Measurements from ENCODE around the gene SNRPF.

Gene SNRPF

DNA sequence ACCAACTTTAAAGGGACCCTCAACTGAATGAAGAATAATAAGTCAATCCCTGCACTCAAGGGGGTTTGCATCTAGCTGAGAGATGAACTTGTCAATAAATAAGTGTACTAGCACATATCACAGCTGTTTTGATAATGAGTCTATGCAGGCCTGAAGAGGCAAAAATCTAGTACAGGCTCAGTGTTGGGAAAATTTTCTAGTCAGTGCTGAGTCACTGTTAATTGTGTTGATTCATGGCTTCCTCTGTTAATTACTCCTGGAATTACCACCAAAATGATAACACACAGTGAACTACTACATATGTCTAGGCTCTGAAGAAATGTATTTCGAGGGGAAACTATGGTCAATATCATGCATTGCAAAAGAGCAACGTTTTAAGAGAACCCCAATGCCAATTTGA is 18.9 kb downstream of the SNRPF start:
- peaks cover 3% of the 10 kb centered on the region; the same call in 1 of the 2 replicates for H3K4me1 ChIP-seq
- DNase-seq (ENCODE audit: low spot score in 2 of 2), result no peak
- no peak overlapping the region for H3K4me3 ChIP-seq
- no peaks in the 10 kb centered on the region for H3K36me3 ChIP-seq (replicated peaks)
- no peaks in the 10 kb centered on the region for H3K27me3 ChIP-seq (ENCODE audit: low read depth)
- H3K9me3 ChIP-seq, result no peaks in the 10 kb centered on the region
- in situ Hi-C loops (cut with MboI; ENCODE audit: low sequenced_read_pairs), result no loop called here

DNA sequence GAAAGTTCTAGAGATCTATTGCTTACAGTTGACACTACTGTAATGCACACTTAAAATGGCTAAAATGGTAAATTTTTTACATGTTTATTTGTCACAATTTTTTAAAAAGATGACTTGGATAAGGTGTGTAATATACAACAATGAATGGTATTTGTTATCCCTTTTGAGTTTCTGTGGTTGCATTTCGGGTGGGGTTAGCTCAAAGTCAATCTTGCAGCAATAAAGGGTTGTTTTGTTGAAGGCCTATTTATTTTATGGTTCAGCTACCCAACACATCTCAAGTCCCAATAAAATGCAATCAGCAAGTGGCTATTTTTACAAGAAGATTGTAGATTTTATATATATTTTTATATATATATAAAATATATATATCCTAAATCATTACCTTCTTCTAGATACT is 22.1 kb downstream of the SNRPF start:
- H3K36me3 ChIP-seq (replicated peaks), result no peaks in the 10 kb centered on the region
- no peak overlapping the region for H3K4me3 ChIP-seq
- no peaks in the 10 kb centered on the region for H3K9me3 ChIP-seq
- H3K27me3 ChIP-seq (ENCODE audit: low read depth), result no peaks in the 10 kb centered on the region
- in situ Hi-C loops (cut with MboI; ENCODE audit: low sequenced_read_pairs), result no loop called here
- no peak for DNase-seq (ENCODE audit: low spot score in 2 of 2)
- no peaks in the 10 kb centered on the region for H3K4me1 ChIP-seq

- in situ Hi-C loops (cut with MboI; ENCODE audit: low sequenced_read_pairs), result no loop called here
- no peaks in the 10 kb centered on the region for H3K9me3 ChIP-seq
- DNase-seq (ENCODE audit: low spot score in 2 of 2), result no peak
Measured at GRCh38 chr12:95881331-95881955, 22.7 kb downstream of the SNRPF start.

GRCh38 chr12:95882080-95882479 is 23.3 kb downstream of the SNRPF start:
- Histone ChIP-seq H3K9me3 (no peaks in the 10 kb centered on the region), H3K36me3 (replicated peaks) (no peaks in the 10 kb centered on the region), H3K4me1 (no peaks in the 10 kb centered on the region), H3K27me3 (ENCODE audit: low read depth) (no peaks in the 10 kb centered on the region), H3K4me3 (no peak overlapping the region)
- no peak for DNase-seq (ENCODE audit: low spot score in 2 of 2)
- in situ Hi-C loops (cut with MboI; ENCODE audit: low sequenced_read_pairs), result no loop called here

More at GRCh38 chr12:95881331-95881955, 22.7 kb downstream of the SNRPF start:
- no peak overlapping the region for H3K4me3 ChIP-seq
- H3K36me3 ChIP-seq (replicated peaks), result no peaks in the 10 kb centered on the region
- no peaks in the 10 kb centered on the region for H3K4me1 ChIP-seq
- no peaks in the 10 kb centered on the region for H3K27me3 ChIP-seq (ENCODE audit: low read depth)

GRCh38 chr12:95882873-95883272 is 24.1 kb downstream of the SNRPF start:
- in situ Hi-C loops (cut with MboI; ENCODE audit: low sequenced_read_pairs), result no loop called here
- H3K9me3 ChIP-seq, result no peaks in the 10 kb centered on the region
- no peaks in the 10 kb centered on the region for H3K4me1 ChIP-seq
- H3K4me3 ChIP-seq, result no peak overlapping the region
- H3K36me3 ChIP-seq (replicated peaks), result no peaks in the 10 kb centered on the region
- H3K27me3 ChIP-seq (ENCODE audit: low read depth), result no peaks in the 10 kb centered on the region
- no peak for DNase-seq (ENCODE audit: low spot score in 2 of 2)

DNA sequence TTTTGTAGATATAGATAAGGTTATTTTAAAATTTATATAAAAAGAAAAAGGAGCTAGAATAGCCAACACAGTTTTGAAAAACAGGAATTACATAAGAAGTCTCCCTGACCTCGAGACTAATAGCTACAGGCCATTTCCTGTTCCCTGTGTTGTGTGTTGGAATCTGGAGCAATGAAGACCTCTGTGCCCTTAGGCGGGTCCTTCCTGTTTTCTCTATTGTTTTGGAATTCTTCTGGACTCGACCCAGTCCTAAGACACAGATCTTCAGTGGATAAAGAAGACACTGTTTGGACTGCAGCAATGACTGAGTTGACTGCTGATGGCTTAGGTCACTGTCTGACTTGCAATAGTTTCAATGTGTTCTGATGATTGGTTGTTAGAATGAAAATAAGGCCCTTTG is 26.2 kb downstream of the SNRPF start:
- DNase-seq (ENCODE audit: low spot score in 2 of 2), result no peak
- in situ Hi-C loops (cut with MboI; ENCODE audit: low sequenced_read_pairs), result no loop called here
- no peaks in the 10 kb centered on the region for H3K4me1 ChIP-seq
- no peaks in the 10 kb centered on the region for H3K36me3 ChIP-seq (replicated peaks)
- H3K9me3 ChIP-seq, result no peaks in the 10 kb centered on the region
- no peak overlapping the region for H3K4me3 ChIP-seq
- no peaks in the 10 kb centered on the region for H3K27me3 ChIP-seq (ENCODE audit: low read depth)

GRCh38 chr12:95887311-95887710 is 28.6 kb downstream of the SNRPF start:
- Histone ChIP-seq H3K4me1 (no peaks in the 10 kb centered on the region), H3K4me3 (no peak overlapping the region), H3K27me3 (ENCODE audit: low read depth) (peaks cover 3% of the 10 kb centered on the region; the same call in 1 of the 2 replicates), H3K9me3 (no peaks in the 10 kb centered on the region), H3K36me3 (replicated peaks) (no peaks in the 10 kb centered on the region)
- in situ Hi-C loops (cut with MboI; ENCODE audit: low sequenced_read_pairs), result no loop called here
- DNase-seq (ENCODE audit: low spot score in 2 of 2), result no peak

GRCh38 chr12:95890958-95891357 is 32.2 kb downstream of the SNRPF start:
- in situ Hi-C loops (cut with MboI; ENCODE audit: low sequenced_read_pairs), result no loop called here
- H3K4me3 ChIP-seq, result no peak overlapping the region

GRCh38 chr12:95896846-95897245 is 38.1 kb downstream of the SNRPF start:
- H3K36me3 ChIP-seq (replicated peaks), result no peaks in the 10 kb centered on the region
- H3K9me3 ChIP-seq, result 0 out of 2 replicates have a peak, but pooled peaks cover 4% of the 10 kb centered on the region
- H3K4me1 ChIP-seq, result no peaks in the 10 kb centered on the region
- in situ Hi-C loops (cut with MboI; ENCODE audit: low sequenced_read_pairs), result no loop called here
- no peak overlapping the region for H3K4me3 ChIP-seq
- no peak for DNase-seq (ENCODE audit: low spot score in 2 of 2)
- H3K27me3 ChIP-seq (ENCODE audit: low read depth), result peaks cover 4% of the 10 kb centered on the region

More at GRCh38 chr12:95890958-95891357, 32.2 kb downstream of the SNRPF start:
- Histone ChIP-seq H3K9me3 (0 out of 2 replicates have a peak, but pooled peaks cover 4% of the 10 kb centered on the region), H3K36me3 (replicated peaks) (no peaks in the 10 kb centered on the region), H3K27me3 (ENCODE audit: low read depth) (peaks cover 7% of the 10 kb centered on the region; the same call in 1 of the 2 replicates), H3K4me1 (no peaks in the 10 kb centered on the region)
- no peak for DNase-seq (ENCODE audit: low spot score in 2 of 2)

DNA sequence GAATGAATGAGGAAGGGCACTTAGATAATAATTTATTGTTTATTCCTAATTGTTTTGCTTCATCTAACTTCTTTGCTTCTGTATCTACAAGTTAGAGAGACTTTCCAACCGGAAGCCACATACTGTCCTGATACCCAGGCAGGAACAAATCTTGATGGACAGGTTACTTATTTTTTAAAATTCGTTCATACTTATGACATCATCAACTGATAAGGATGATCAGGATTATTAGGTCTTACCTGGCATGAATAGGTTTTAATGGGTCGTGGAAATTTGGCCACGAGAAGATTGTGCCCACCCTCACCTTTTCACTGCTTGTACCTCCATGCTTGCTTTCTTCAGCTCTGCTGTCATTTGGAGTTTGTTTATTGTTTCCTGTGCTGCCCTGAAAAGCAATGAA is 39.3 kb downstream of the SNRPF start:
- Histone ChIP-seq H3K36me3 (replicated peaks) (no peaks in the 10 kb centered on the region), H3K9me3 (0 out of 2 replicates have a peak, but pooled peaks cover 4% of the 10 kb centered on the region), H3K27me3 (ENCODE audit: low read depth) (peaks cover 7% of the 10 kb centered on the region), H3K4me1 (no peaks in the 10 kb centered on the region), H3K4me3 (no peak overlapping the region)
- DNase-seq (ENCODE audit: low spot score in 2 of 2), result no peak
- in situ Hi-C loops (cut with MboI; ENCODE audit: low sequenced_read_pairs), result no loop called here

- in situ Hi-C loops (cut with MboI; ENCODE audit: low sequenced_read_pairs), result no loop called here
- H3K4me3 ChIP-seq, result no peak overlapping the region
Measured at GRCh38 chr12:95908573-95908972, 49.8 kb downstream of the SNRPF start.

DNA sequence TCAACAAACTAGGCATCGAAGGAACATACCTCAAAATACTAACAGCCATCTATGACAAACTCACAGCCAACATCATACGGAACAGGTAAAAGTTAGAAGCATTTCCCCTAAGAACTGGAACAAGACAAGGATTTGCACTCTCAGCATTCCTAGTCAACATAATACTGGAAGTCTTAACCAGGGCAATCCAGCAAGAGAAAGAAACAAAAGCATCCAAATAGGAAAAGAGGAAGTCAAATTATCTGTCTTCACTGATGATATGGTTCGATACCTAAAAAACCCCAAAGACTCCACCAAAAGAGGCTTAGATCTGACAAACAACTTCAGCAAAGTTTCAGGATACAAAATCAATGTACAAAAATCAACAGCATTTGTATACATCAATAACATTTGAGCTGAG is 51.1 kb downstream of the SNRPF start:
- DNase-seq (ENCODE audit: low spot score in 2 of 2), result no peak
- in situ Hi-C loops (cut with MboI; ENCODE audit: low sequenced_read_pairs), result no loop called here
- Histone ChIP-seq H3K4me1 (no peaks in the 10 kb centered on the region), H3K9me3 (no peaks in the 10 kb centered on the region), H3K36me3 (replicated peaks) (no peaks in the 10 kb centered on the region), H3K4me3 (no peak overlapping the region), H3K27me3 (ENCODE audit: low read depth) (peaks cover 17% of the 10 kb centered on the region)

More at GRCh38 chr12:95908573-95908972, 49.8 kb downstream of the SNRPF start:
- DNase-seq (ENCODE audit: low spot score in 2 of 2), result no peak
- no peaks in the 10 kb centered on the region for H3K9me3 ChIP-seq
- no peaks in the 10 kb centered on the region for H3K4me1 ChIP-seq
- H3K27me3 ChIP-seq (ENCODE audit: low read depth), result peaks cover 7% of the 10 kb centered on the region
- no peaks in the 10 kb centered on the region for H3K36me3 ChIP-seq (replicated peaks)
